ENCODE data around the gene CYP4F8. TPM values are rescaled to one million over a fixed set of nuclear protein-coding genes. Genes with fewer than 3 reads are reported as not detected.
"Not testable (repeated sequence)": the region's sequence is repeated elsewhere in the genome, so short reads cannot be mapped to it uniquely, and the experiment has no call there.

The CYP4F8 gene
- total RNA-seq, 1 experiment from 2014 or later = not detected

GRCh38 chr19:15644066-15644741, 29.2 kb downstream of the CYP4F8 start:
- no peak for DNase-seq (ENCODE audit: low read depth)

- DNase-seq (ENCODE audit: low read depth) = no peak
Observed at GRCh38 chr19:15644816-15645215, 29.8 kb downstream of the CYP4F8 start.

DNA sequence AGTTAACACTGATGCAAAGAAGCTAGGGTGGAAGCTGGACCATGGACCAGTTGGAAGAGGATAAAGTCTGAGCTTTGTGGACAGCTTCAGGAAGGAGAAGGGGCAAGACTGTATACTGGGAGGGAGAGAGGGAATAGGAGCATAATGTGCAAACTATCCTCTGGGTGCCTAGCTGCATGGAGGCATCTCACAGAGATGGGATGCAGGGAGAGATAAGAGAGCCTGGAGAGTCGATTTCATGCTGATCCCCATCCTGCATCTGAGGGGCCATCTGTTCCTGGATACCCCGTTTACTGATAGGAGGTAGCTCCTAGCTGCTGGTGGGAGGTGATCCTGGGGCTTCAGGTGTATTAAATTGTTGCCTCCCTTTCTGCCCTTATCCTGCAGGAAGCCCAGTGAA, 34.5 kb downstream of the CYP4F8 start:
- no peak for DNase-seq (ENCODE audit: low read depth)

- DNase-seq (ENCODE audit: low read depth) = not testable (repeated sequence)
Observed at GRCh38 chr19:15650123-15650522, 35.1 kb downstream of the CYP4F8 start.

DNA sequence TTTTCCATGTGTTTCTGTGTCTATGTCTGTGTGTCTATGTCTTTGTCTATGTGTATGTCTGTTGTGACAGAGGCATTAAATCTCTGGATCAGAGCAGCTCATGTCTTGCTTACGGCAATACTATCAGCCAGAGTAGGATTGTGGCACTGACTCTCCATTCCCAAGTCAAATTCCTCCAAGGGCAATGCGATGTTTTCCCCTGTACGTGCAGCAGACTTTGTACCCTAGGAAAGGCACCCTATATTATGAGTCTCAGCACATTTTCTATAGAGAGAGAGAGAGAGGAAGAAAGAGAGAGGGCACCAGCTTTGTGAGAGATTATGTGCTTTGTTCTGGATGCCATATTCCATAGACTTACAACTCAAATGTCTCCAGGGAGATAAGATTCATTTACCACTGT, 36.8 kb downstream of the CYP4F8 start:
- DNase-seq (ENCODE audit: low read depth) = no peak

- no peak for DNase-seq (ENCODE audit: low read depth)
Observed at GRCh38 chr19:15652559-15653278, 37.7 kb downstream of the CYP4F8 start.

GRCh38 chr19:15656467-15656866, 41.4 kb downstream of the CYP4F8 start:
- DNase-seq (ENCODE audit: low read depth) = no peak

- no peak for DNase-seq (ENCODE audit: low read depth)
Observed at GRCh38 chr19:15663247-15663646, 48.2 kb downstream of the CYP4F8 start.

DNA sequence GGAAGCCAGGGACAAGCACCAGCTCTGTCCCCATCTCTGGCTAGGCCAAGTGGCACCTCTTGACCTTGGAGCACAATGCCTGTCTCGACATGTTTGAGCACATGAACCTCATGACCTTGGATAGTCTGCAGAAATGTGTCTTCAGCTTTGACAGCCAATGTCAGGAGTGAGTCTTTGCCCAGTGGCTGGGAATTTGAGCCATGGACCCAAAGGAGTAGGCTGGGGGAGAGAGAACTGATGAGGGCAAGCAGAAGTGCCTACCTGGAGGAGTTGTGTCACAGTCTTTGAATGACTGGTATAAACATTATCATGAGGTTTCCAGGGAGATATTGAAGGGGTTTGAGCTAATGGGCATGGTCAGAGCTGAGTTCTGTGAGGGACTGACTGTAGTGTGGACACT, 51.2 kb downstream of the CYP4F8 start:
- DNase-seq (ENCODE audit: low read depth) = no peak

DNA sequence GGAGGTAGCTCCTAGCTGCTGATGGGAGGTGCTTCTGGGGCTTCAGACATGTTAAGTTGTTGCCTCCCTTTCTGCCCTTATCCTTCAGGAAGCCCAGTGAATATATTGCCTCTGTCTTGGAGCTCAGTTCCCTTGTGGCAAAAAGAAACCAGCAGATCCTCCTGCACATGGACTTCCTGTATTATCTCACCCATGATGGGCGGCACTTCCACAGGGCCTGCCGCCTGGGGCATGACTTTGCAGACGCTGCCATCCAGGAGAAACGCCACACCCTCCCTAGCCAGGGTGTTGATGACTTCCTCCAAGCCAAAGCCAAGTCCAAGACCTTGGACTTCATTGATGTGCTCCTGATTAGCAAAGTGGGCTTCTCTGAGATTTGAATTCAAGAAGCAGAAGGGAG, 51.9 kb downstream of the CYP4F8 start:
- DNase-seq (ENCODE audit: low read depth) = no peak

GRCh38 chr19:15669440-15669839, 54.4 kb downstream of the CYP4F8 start:
- no peak for DNase-seq (ENCODE audit: low read depth)

DNA sequence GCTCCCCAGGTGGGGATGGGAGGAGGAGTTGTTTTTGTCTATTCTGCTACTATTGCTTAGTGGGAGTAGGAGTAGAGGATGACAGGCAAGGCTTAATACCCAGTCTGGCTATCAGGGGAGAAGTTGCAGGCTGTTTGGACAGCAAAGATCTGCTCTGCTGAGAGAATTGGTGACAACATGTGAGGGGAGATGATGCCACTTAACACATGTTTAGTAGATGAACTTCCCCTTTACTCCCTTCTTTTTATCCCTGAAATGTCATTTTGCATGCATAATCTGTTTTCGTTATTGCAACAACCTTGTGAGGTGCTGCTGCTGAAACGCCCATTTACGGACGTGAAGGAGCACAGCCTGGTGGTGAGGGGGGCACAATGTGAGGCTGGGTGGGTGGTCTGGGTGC, 54.9 kb downstream of the CYP4F8 start:
- no peak for DNase-seq (ENCODE audit: low read depth)

DNA sequence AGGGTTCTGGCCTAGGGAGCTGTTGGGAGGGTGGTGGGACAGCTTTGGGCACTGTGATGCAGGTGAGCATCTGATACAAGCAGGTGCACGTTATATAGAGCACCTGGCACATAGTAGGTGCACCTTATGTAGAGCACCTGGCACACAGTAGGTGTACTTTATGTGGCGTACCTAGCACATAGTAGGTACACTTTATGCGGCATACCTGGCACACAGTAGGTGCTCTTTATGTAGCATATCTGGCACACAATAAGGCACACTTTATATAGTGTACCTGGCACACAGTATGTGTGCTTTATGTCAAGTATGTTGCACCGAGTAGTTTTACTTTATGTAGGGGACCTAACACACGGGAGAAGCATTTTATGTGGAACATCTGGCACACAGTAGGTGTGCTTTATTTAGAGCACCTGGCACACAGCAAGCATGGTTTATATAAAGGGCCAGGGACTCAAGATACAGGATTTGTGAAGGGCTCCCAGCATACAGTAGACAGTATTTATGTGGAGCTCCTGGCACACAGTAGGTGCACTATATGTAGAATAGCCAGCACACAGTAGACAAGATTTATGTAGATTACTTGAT, 56.3 kb downstream of the CYP4F8 start:
- DNase-seq (ENCODE audit: low read depth) = no peak

- no peak for DNase-seq (ENCODE audit: low read depth)
Observed at GRCh38 chr19:15671891-15672579, 57.0 kb downstream of the CYP4F8 start.

DNA sequence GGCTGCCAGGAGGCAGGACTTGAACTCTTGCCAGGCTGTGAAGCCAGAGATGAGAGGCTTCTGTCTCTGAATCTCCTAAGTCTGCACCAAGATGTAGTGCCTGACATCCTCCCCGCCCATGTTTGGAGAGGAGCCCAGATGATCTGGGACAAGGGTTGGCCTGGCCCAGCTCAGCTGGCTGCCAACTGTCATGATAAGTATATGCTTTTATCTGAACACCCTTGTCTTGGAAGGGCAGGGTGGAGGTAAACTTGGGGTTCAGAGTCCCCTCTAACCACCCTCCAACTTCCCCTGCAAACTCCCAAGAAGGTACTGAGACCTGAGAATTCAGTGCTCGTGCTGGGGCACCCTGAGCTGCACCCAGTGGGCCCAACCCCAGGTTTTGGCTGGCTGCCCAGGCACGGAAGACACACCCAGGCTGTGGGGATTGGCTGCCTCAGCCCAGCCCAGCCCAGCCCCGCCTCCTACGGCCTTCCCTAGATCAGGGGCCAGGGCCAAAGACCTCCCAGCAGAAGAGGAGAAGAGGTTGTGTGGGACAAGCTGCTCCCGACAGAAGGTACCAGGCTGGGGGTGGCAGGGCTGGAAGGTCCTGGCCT, 57.7 kb downstream of the CYP4F8 start, which contains the start of gene CYP4F12:
Gene CYP4F12 (plus strand): TSS at position 508 of the 596 bp plus-strand sequence. CDS start 443 bp downstream, outside the sequence.
- DNase-seq (ENCODE audit: low read depth) = no peak

GRCh38 chr19:15673176-15673654, 58.2 kb downstream of the CYP4F8 start:
- no peak for DNase-seq (ENCODE audit: low read depth)

DNA sequence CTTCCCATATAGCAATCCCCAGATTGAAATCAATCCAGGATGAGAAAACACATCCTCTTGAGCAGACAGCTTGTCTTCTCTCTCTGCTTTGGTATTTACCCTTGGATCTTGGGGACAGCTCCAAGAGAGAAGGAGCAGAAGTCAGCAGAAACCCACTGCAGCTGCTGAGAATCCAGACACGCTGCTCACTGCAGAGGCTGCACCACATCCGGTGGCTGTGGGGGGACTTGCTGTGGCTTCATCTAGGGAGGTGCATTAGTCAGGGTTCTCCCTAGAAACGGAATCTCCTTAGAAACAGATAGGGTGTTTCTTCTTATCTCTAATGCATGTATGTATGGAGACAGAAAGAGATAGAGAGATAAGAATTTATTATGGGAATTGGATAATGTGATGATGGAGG, 60.5 kb downstream of the CYP4F8 start:
- no peak for DNase-seq (ENCODE audit: low read depth)

DNA sequence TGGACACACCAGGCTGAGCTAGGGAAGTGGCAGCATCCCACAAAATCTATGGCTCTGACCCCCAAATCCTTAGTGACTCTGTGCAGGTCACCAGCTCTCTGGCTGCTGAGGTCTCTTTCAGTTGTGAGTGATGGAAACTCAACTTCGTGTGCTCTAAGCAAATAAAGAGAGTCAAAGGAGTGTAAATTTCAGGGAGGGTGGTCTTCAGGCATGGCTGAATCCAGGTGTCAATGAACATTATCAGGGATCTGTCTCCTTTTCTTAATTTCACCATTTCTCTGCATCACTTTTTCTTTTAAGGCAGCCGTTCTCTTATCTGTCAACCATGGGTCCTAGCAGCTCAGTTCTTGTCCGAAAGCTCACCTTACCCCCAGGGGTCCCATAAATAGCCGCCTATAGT, 64.1 kb downstream of the CYP4F8 start:
- DNase-seq (ENCODE audit: low read depth) = no peak

GRCh38 chr19:15679865-15680264, 64.8 kb downstream of the CYP4F8 start:
- DNase-seq (ENCODE audit: low read depth) = not testable (repeated sequence)

Measured in LHCN-M2 (cell line).